ENCODE measurements around the gene SMAD7.

The SMAD7 gene

DNA sequence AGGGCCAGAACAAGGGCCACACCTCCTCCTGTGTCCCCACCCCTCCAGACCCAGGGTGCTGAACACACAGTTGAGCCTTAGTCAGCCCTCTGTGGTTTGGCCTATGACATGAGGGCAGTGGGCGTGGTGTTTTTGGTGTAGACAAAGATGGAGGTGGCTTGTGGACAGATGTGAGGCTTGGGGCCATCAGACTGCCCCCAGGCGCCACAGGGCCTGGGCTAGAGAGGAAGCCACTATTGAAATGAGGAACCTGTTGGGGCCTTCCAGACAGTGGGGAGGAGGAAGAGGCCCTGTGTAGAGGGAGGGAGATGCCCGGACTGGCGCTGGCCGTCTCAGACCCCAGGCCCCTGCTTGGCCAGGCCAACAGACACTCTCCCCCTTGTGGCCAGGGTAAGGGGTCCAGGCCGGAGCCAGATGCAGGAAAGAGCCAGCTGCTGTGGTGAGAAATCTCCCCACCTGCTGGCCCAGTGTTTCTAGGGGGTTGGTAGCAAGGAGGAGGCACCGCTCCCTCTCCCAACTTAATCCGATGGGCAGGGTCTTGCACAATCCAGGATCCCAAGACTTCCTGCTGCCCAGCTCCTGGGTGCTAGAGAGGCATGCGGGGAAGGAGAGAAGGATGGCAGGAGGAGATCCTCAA is 53.8 kb downstream of the SMAD7 start:
- TF ChIP-seq, protein P1, sequence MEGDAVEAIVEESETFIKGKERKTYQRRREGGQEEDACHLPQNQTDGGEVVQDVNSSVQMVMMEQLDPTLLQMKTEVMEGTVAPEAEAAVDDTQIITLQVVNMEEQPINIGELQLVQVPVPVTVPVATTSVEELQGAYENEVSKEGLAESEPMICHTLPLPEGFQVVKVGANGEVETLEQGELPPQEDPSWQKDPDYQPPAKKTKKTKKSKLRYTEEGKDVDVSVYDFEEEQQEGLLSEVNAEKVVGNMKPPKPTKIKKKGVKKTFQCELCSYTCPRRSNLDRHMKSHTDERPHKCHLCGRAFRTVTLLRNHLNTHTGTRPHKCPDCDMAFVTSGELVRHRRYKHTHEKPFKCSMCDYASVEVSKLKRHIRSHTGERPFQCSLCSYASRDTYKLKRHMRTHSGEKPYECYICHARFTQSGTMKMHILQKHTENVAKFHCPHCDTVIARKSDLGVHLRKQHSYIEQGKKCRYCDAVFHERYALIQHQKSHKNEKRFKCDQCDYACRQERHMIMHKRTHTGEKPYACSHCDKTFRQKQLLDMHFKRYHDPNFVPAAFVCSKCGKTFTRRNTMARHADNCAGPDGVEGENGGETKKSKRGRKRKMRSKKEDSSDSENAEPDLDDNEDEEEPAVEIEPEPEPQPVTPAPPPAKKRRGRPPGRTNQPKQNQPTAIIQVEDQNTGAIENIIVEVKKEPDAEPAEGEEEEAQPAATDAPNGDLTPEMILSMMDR (IDR thresholded peaks at IDR 0.05; ENCODE audit: control insufficient read depth, insufficient read depth, low read depth, low read length, missing control alignments): no peak
- no peak overlapping the region for H3K4me3 ChIP-seq (ENCODE audit: control insufficient read depth, low read depth, low read length)
- DNase-seq (ENCODE audit: low read depth): no peak

DNA sequence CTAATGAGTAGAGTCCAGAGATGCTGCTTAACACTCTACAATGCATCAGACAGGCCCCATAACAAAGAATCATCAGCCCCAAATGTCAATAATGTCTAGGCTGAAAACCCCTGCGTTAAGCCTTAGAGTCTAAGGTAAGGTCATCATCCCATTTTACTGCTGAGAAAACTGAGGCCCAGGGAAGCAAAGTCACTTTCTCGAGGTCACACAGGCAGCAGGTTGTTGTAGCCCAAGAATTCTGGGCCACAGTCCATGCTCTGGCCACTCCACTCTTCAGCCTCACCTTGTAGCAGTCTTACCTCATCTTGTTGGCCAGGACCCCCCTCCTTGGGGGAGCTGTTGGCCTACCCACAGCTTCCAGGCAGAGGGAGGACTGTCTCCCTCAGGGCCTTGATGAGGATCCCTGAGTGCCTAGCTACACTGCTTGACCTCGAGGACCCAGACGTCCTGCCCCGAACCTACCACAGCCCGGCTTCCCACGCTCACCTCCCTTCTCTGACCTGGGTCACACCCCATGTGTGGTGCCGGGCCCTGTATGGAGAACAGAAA is 54.4 kb downstream of the SMAD7 start:
- DNase-seq (ENCODE audit: low read depth): no peak
- TF ChIP-seq, protein P1 (IDR thresholded peaks at IDR 0.05; ENCODE audit: control insufficient read depth, insufficient read depth, low read depth, low read length, missing control alignments): no peak

DNA sequence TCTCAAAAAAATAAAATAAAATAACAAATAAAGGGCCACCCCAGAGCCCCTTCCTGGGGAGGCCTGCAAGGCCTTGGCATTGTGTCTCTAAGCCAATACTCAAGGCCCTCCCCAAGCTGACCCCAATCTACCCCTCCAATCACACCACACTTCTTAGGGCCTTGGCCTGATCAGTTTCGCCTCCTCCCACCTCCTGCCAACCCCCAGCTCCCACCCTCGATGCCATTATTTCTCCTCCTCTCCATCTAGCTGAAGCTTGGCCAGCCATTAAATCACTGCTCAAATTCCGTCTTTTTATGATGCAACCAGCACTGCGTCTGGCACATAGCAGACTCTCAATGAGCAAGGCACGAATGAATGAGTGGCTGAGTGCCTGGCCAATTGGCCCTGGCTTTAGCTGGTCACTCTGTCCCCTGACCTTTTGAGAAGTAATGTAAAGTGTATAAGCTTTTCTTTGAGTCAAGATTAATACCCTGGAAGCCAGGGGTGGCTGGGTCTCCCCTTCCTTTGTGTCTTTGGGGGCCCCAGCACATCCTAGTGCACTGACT is 55.9 kb downstream of the SMAD7 start:
- H3K4me3 ChIP-seq (ENCODE audit: control insufficient read depth, low read depth, low read length): no peak overlapping the region
- TF ChIP-seq, protein P1 (IDR thresholded peaks at IDR 0.05; ENCODE audit: control insufficient read depth, insufficient read depth, low read depth, low read length, missing control alignments): no peak
- DNase-seq (ENCODE audit: low read depth): no peak

More for the DNA sequence above, 54.4 kb downstream of the SMAD7 start:
- H3K4me3 ChIP-seq (ENCODE audit: control insufficient read depth, low read depth, low read length): no peak overlapping the region

DNA sequence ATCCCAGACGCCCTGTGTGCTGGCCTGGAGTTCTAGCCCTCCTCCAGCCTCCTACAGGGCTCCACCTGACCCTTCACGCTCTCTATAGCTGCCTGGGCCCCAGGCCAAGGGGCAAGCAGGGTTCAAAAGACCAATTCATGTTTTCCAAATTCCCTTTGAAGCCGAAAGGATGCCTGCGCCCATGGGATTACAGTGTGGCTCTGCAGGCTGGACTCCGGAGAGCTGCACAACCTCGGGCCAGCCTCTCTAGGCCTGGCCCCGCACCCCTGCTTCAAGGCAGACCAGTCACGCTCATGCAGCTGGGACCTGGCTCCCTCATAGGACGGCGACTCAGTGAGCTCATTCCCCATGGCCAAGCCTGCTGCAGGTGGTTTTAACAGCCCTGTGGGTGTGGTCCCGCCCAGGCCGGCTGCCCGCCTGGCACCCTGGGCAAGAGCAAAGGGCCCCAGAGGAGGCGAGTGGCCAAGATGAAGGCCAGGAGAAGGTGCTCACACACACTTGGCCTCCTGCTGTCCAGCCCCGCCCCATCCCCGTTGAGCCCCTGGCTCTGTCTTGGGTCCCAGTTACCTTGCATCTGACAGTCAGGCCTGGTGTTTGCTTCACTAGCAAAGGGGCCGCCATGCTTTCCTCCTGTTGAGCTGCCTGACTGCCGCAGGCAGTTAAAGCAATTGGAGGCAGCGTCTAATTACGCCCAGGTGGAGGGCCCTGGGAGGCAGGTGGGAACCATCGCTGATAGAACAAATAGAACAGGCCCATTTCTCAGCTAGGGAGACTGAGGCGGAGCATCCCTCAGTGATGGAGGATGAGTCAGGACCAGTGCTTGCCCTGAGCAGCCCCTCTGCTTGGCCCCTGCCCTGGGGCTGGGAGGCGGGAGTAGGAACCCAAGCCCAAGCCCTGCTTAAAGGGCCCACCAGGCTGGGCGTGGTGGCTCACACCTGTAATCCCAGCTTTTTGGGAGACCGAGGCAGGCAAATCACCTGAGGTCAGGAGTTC is 56.9 kb downstream of the SMAD7 start:
- no peak for DNase-seq (ENCODE audit: low read depth)
- TF ChIP-seq, protein P1 (IDR thresholded peaks at IDR 0.05; ENCODE audit: control insufficient read depth, insufficient read depth, low read depth, low read length, missing control alignments): no peak
- no peak overlapping the region for H3K4me3 ChIP-seq (ENCODE audit: control insufficient read depth, low read depth, low read length)

DNA sequence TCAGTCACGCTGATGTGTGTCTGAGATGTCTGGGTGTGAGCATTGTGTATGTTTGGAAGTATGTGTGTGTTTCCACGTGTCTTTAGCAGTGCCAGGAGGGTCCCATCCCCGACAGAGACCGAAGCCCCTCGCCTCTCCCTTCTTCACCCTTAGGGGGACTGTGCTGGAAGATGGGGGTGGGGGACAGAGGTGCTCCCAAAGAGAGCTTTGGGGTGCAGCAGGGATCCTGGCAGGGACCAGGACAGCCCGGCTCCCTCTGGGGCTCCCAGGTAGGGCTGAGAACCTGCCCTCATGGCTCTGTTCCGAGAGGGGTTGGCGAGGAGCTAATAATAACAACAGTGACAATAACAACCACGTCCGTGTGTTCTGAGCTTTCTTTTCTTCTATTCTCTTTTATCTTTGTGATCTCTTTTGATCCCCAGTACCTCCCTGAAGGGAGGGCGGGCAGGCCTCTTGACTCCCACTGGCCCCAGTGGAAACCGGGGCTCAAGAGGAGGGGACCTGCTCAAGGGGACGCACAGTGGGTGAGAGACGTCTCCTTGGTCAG is 57.6 kb downstream of the SMAD7 start:
- H3K4me3 ChIP-seq (ENCODE audit: control insufficient read depth, low read depth, low read length): no peak overlapping the region
- TF ChIP-seq, protein P1 (IDR thresholded peaks at IDR 0.05; ENCODE audit: control insufficient read depth, insufficient read depth, low read depth, low read length, missing control alignments): no peak
- no peak for DNase-seq (ENCODE audit: low read depth)

Data from AG09309 (cell line).